ENCODE measurements around the gene GRID2IP.
"Not testable (repeated sequence)": the region's sequence is repeated elsewhere in the genome, so short reads cannot be mapped to it uniquely, and the experiment has no call there.

GRID2IP gene

GRCh38 chr7:6551016-6551511 lies at the start of gene GRID2IP:
Gene GRID2IP, minus strand, starts transcription at chr7:6551461. Its CDS starts 25 bp downstream, at chr7:6551436.
- no peak for DNase-seq (ENCODE audit: low read depth)
- TF ChIP-seq, protein P1, sequence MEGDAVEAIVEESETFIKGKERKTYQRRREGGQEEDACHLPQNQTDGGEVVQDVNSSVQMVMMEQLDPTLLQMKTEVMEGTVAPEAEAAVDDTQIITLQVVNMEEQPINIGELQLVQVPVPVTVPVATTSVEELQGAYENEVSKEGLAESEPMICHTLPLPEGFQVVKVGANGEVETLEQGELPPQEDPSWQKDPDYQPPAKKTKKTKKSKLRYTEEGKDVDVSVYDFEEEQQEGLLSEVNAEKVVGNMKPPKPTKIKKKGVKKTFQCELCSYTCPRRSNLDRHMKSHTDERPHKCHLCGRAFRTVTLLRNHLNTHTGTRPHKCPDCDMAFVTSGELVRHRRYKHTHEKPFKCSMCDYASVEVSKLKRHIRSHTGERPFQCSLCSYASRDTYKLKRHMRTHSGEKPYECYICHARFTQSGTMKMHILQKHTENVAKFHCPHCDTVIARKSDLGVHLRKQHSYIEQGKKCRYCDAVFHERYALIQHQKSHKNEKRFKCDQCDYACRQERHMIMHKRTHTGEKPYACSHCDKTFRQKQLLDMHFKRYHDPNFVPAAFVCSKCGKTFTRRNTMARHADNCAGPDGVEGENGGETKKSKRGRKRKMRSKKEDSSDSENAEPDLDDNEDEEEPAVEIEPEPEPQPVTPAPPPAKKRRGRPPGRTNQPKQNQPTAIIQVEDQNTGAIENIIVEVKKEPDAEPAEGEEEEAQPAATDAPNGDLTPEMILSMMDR (conservative IDR thresholded peaks at IDR 0.05; ENCODE audit: low read length), result no peak
- H3K4me3 ChIP-seq (ENCODE audit: low read length), result no peak within 1 kb of the TSS

- TF ChIP-seq, protein P1 (conservative IDR thresholded peaks at IDR 0.05; ENCODE audit: low read length), result no peak
- no peak for DNase-seq (ENCODE audit: low read depth)
- H3K4me3 ChIP-seq (ENCODE audit: low read length), result no peak overlapping the region
Measured at GRCh38 chr7:6600093-6600492, 48.8 kb upstream of the GRID2IP start.

DNA sequence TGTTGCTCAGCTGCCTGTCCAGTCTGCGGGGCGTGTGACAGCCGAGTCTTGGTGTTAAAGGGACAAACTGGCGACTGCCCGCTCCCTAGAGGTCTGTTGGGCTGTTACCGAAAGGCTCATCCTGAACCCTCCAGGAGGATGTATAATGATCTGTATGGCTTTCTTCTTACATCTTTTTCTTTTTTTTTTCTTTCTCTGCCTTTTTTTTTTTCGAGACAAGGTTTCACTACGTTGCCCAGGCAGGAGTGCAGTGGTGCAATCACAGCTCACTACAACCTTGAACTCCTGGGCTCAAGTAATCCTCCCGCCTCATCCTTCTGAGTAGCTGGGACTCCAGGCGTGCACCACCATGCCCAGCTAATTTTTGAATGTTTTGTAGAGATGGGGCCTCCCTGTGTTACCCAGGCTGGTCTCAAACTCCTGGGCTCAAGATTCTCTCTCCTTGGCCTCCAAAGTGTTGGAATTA lies 39.4 kb upstream of the GRID2IP start:
- peak overlapping the region; percentile 87 for H3K4me3 ChIP-seq (ENCODE audit: low read length)
- TF ChIP-seq, protein P1 (conservative IDR thresholded peaks at IDR 0.05; ENCODE audit: low read length), result no peak
- no peak for DNase-seq (ENCODE audit: low read depth)

DNA sequence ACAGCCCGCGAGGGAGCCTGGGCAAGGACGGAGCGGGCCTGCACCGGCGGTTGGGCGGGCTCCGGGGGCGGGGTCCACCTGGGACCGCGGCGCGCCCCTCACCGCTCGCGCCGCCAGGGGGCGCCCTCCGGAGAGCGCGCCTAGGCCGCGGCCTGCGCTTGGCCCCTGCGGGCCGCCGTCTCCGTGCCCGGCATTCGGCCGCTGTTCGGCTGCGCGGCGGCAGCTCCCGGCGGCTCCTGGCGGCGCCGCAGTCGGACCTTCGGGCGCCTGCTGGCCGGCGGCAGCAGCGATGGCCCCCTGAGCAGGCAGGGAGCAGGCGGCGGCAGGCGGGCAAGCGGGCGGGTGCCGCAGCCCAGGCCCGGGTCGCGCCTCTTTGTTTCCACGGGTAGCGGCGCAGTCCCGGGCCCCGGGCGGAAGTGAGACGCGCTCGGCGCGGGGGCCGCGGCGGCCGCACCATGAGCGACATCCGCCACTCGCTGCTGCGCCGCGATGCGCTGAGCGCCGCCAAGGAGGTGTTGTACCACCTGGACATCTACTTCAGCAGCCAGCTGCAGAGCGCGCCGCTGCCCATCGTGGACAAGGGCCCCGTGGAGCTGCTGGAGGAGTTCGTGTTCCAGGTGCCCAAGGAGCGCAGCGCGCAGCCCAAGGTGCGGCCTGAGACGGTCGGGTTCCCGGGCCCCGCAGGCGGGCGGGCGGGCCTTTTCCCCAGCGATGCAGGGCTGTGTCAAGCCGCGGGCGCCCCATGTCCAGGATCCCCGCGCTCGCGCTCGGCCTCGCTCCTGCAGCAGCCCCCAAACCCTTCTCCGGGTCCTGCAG lies 38.8 kb upstream of the GRID2IP start, which contains the start of gene INTS15:
Gene INTS15 (plus strand): TSS at position 193 of the 816 bp plus-strand sequence. CDS start 263 bp downstream, at position 456.
- peak within 1 kb of the TSS; percentile 87 for H3K4me3 ChIP-seq (ENCODE audit: low read length)
- TF ChIP-seq, protein P1 (conservative IDR thresholded peaks at IDR 0.05; ENCODE audit: low read length), result peak; percentile 26; the same call in 1 of the 2 replicates
- peak; percentile 79 for DNase-seq (ENCODE audit: low read depth)

- H3K4me3 ChIP-seq (ENCODE audit: low read length), result peak overlapping the region; percentile 36
- DNase-seq (ENCODE audit: low read depth), result no peak
- TF ChIP-seq, protein P1 (conservative IDR thresholded peaks at IDR 0.05; ENCODE audit: low read length), result no peak
Measured at GRCh38 chr7:6589151-6589828, 38.0 kb upstream of the GRID2IP start.

GRCh38 chr7:6588566-6588965 lies 37.3 kb upstream of the GRID2IP start:
- H3K4me3 ChIP-seq (ENCODE audit: low read length), result no peak overlapping the region
- TF ChIP-seq, protein P1 (conservative IDR thresholded peaks at IDR 0.05; ENCODE audit: low read length), result no peak
- no peak for DNase-seq (ENCODE audit: low read depth)

GRCh38 chr7:6585746-6586432 lies 34.6 kb upstream of the GRID2IP start:
- not testable (repeated sequence) for H3K4me3 ChIP-seq (ENCODE audit: low read length); DNase-seq (ENCODE audit: low read depth)

Data from AG10803 (cell line).